ENCODE results near the gene ADAT2.

ADAT2 gene

DNA sequence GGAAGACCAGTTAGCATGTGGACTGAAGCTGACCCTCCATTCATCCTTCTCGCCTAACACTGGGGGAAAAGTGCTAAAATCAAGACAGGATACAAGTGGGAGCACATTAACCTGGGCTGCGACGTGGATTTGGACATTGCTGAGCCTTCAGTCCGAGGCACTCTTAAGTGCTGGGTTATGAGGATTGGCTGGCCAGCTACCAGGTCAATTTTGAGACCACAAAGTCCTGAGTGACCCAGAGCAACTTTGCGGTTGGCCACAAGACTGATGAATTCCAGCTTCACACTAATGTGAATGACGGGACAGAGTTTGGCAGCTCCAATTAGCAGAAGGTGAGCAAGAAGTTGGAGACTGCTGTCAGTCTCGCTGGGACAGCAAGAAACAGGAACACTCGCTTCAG lies 40.3 kb upstream of the ADAT2 start:
- Histone ChIP-seq H3K79me2 (ENCODE audit: low read length) (no peaks in the 10 kb centered on the region), H3K4me3 (ENCODE audit: low read length) (no peak overlapping the region), H4K20me1 (ENCODE audit: insufficient read depth, low read length) (no peaks in the 10 kb centered on the region), H3K27me3 (replicated peaks; ENCODE audit: insufficient read depth, low read length) (no peaks in the 10 kb centered on the region), H3K36me3 (replicated peaks; ENCODE audit: insufficient read depth, low read length) (no peaks in the 10 kb centered on the region), H2AFZ (ENCODE audit: low read length) (no peak overlapping the region), H3K4me2 (ENCODE audit: low read depth, low read length) (no peak overlapping the region), H3K4me1 (ENCODE audit: low read length) (no peaks in the 10 kb centered on the region), H3K9ac (ENCODE audit: low read length) (no peak overlapping the region), H3K27ac (ENCODE audit: low read length) (no peak overlapping the region), H3K9me3 (replicated peaks; ENCODE audit: insufficient read depth, low read length) (no peaks in the 10 kb centered on the region), H3F3A (ENCODE audit: insufficient read depth, low read length) (no peaks in the 10 kb centered on the region), H3K9me2 (replicated peaks; ENCODE audit: insufficient read depth, low read length) (no peaks in the 10 kb centered on the region)
- no peak for DNase-seq
- TF ChIP-seq EZH2phosphoT487 (IDR thresholded peaks at IDR 0.05; ENCODE audit: low read length) (no peak), EZH2 (optimal IDR thresholded peaks at IDR 0.05; ENCODE audit: low read depth, low read length) (no peak), CTCF (IDR thresholded peaks at IDR 0.05; ENCODE audit: low read length) (no peak)

GRCh38 chr6:143490244-143490643 lies 39.7 kb upstream of the ADAT2 start:
- TF ChIP-seq EZH2 (optimal IDR thresholded peaks at IDR 0.05; ENCODE audit: low read depth, low read length), result no peak
- TF ChIP-seq CTCF (IDR thresholded peaks at IDR 0.05; ENCODE audit: low read length), result no peak
- Histone ChIP-seq H3K4me1 (ENCODE audit: low read length) (no peaks in the 10 kb centered on the region), H3K27me3 (replicated peaks; ENCODE audit: insufficient read depth, low read length) (no peaks in the 10 kb centered on the region), H3K36me3 (replicated peaks; ENCODE audit: insufficient read depth, low read length) (no peaks in the 10 kb centered on the region), H3K9ac (ENCODE audit: low read length) (no peak overlapping the region), H3F3A (ENCODE audit: insufficient read depth, low read length) (no peaks in the 10 kb centered on the region), H3K9me2 (replicated peaks; ENCODE audit: insufficient read depth, low read length) (no peaks in the 10 kb centered on the region), H4K20me1 (ENCODE audit: insufficient read depth, low read length) (no peaks in the 10 kb centered on the region), H3K27ac (ENCODE audit: low read length) (no peak overlapping the region), H3K4me3 (ENCODE audit: low read length) (no peak overlapping the region), H3K4me2 (ENCODE audit: low read depth, low read length) (no peak overlapping the region), H3K9me3 (replicated peaks; ENCODE audit: insufficient read depth, low read length) (no peaks in the 10 kb centered on the region), H2AFZ (ENCODE audit: low read length) (no peak overlapping the region), H3K79me2 (ENCODE audit: low read length) (no peaks in the 10 kb centered on the region)
- no peak for DNase-seq

- H3K9me3 ChIP-seq (replicated peaks; ENCODE audit: insufficient read depth, low read length), result no peaks in the 10 kb centered on the region
Measured at GRCh38 chr6:143486752-143487151, 36.3 kb upstream of the ADAT2 start.

More at GRCh38 chr6:143486752-143487151, 36.3 kb upstream of the ADAT2 start:
- no peaks in the 10 kb centered on the region for H3F3A ChIP-seq (ENCODE audit: insufficient read depth, low read length)
- TF ChIP-seq CTCF (IDR thresholded peaks at IDR 0.05; ENCODE audit: low read length) (no peak), EZH2phosphoT487 (IDR thresholded peaks at IDR 0.05; ENCODE audit: low read length) (no peak), EZH2 (optimal IDR thresholded peaks at IDR 0.05; ENCODE audit: low read depth, low read length) (no peak)
- no peaks in the 10 kb centered on the region for H3K36me3 ChIP-seq (replicated peaks; ENCODE audit: insufficient read depth, low read length)
- no peaks in the 10 kb centered on the region for H3K27me3 ChIP-seq (replicated peaks; ENCODE audit: insufficient read depth, low read length)
- H3K4me2 ChIP-seq (ENCODE audit: low read depth, low read length), result no peak overlapping the region
- no peak overlapping the region for H3K9ac ChIP-seq (ENCODE audit: low read length)
- no peak overlapping the region for H3K27ac ChIP-seq (ENCODE audit: low read length)
- no peak for DNase-seq
- no peaks in the 10 kb centered on the region for H3K4me1 ChIP-seq (ENCODE audit: low read length)
- no peaks in the 10 kb centered on the region for H3K9me2 ChIP-seq (replicated peaks; ENCODE audit: insufficient read depth, low read length)
- no peaks in the 10 kb centered on the region for H3K79me2 ChIP-seq (ENCODE audit: low read length)
- H2AFZ ChIP-seq (ENCODE audit: low read length), result no peak overlapping the region
- no peaks in the 10 kb centered on the region for H4K20me1 ChIP-seq (ENCODE audit: insufficient read depth, low read length)
- no peak overlapping the region for H3K4me3 ChIP-seq (ENCODE audit: low read length)
